Measurements from ENCODE around the gene EDEM1.

Gene EDEM1

DNA sequence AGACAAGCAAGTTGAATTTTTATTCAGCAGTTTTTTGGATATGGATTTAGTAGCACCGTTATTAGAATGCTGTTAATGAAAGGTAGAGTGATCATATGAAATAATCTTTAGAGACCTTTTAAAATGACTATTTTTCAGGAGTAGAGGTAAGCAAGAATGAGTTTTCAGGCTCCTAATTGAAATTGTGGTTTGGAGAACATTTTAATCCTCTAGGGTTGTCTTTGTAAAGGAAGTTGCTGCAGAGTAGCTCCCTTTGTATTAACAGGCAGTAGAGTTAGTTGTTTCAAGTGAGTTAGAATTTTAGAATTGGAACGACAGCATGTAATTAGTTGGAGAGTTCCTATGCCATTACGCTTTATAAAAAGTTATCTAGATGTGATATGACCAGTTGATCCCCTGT, 27.2 kb upstream of the EDEM1 start:
- H3K4me1 ChIP-seq (ENCODE audit: insufficient read depth, low read length, poor library complexity, severe bottlenecking): peaks cover 17% of the 10 kb centered on the region

DNA sequence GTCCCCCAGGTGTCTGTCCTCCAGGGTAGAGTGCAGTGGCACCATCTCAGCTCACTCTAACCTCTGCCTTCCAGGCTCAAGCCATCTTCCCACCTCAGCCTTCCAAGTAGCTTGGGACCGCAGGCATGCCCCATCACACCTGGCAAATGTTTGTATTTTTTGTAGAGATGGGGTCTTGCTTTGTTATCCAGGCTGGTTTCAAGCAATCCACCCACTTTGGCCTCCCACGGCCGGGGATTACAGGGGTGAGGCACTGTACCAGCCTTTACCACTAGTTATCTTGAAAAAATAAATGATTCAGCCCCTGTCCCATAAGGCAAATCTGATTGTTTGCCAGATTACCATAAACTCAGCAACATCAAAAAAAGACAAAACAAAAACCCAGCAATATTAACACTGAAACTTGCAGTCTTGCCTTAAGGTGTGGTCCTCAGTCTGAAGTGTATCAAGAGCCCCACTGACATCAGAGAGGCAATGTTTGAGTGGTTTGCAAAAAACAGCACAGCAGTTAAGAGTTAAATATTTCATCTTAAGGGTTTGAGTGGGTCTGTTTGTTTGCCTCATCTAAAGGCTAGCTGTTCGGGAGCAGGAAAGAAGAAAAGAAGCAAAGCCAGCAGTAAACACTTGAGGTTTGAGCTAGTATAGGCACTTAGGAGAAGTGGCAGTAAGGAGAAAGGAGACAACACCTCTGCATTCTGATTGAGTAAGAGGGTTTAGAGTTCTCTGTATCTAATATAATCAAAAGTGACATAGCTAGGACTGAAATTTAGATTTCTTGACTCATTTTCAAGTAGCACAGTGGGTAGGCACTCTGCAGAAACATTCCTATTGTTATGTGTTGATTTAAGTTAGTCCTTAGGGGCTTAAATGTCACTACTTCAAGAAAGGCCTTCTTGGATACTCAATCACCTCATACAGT, 26.3 kb upstream of the EDEM1 start:
- peaks cover 96% of the 10 kb centered on the region for H3K79me2 ChIP-seq (ENCODE audit: insufficient read depth, low read length)
- H4K20me1 ChIP-seq (ENCODE audit: insufficient read depth, low read length, poor library complexity, severe bottlenecking): peaks cover 27% of the 10 kb centered on the region
- H3K27me3 ChIP-seq (ENCODE audit: insufficient read depth, low read length, poor library complexity, severe bottlenecking): no peaks in the 10 kb centered on the region
- no peaks in the 10 kb centered on the region for H3F3A ChIP-seq (ENCODE audit: low read depth)
- no peaks in the 10 kb centered on the region for H3K9me2 ChIP-seq (replicated peaks; ENCODE audit: low read depth, low read length)
- peaks cover 17% of the 10 kb centered on the region for H3K4me1 ChIP-seq (ENCODE audit: insufficient read depth, low read length, poor library complexity, severe bottlenecking)
- 0 out of 2 replicates have a peak, but pooled peaks cover 2% of the 10 kb centered on the region for H3K36me3 ChIP-seq (ENCODE audit: insufficient read depth, low read length)
- no peak overlapping the region for H2AFZ ChIP-seq (ENCODE audit: low read length)
- TF ChIP-seq EZH2phosphoT487 (IDR thresholded peaks at IDR 0.05; ENCODE audit: borderline replicate concordance) (no peak), CTCF (conservative IDR thresholded peaks at IDR 0.05; ENCODE audit: low read length) (no peak)
- no peak overlapping the region for H3K4me2 ChIP-seq (ENCODE audit: low read depth, low read length, poor library complexity, severe bottlenecking)
- H3K9ac ChIP-seq (ENCODE audit: low read depth, low read length, poor library complexity, severe bottlenecking): no peak overlapping the region
- no peak overlapping the region for H3K4me3 ChIP-seq (ENCODE audit: low read length, poor library complexity, severe bottlenecking)
- H3K9me3 ChIP-seq (ENCODE audit: insufficient read depth, low read depth, low read length): no peaks in the 10 kb centered on the region

More for the DNA sequence above, 27.2 kb upstream of the EDEM1 start:
- H3K36me3 ChIP-seq (ENCODE audit: insufficient read depth, low read length): 0 out of 2 replicates have a peak, but pooled peaks cover 2% of the 10 kb centered on the region
- no peak overlapping the region for H3K4me3 ChIP-seq (ENCODE audit: low read length, poor library complexity, severe bottlenecking)
- H4K20me1 ChIP-seq (ENCODE audit: insufficient read depth, low read length, poor library complexity, severe bottlenecking): peaks cover 27% of the 10 kb centered on the region
- H3K9me3 ChIP-seq (ENCODE audit: insufficient read depth, low read depth, low read length): no peaks in the 10 kb centered on the region
- no peaks in the 10 kb centered on the region for H3K27me3 ChIP-seq (ENCODE audit: insufficient read depth, low read length, poor library complexity, severe bottlenecking)
- TF ChIP-seq EZH2phosphoT487 (IDR thresholded peaks at IDR 0.05; ENCODE audit: borderline replicate concordance) (no peak), CTCF (conservative IDR thresholded peaks at IDR 0.05; ENCODE audit: low read length) (no peak)
- H3F3A ChIP-seq (ENCODE audit: low read depth): no peaks in the 10 kb centered on the region
- H3K9me2 ChIP-seq (replicated peaks; ENCODE audit: low read depth, low read length): no peaks in the 10 kb centered on the region
- H3K79me2 ChIP-seq (ENCODE audit: insufficient read depth, low read length): peaks cover 96% of the 10 kb centered on the region
- no peak overlapping the region for H3K9ac ChIP-seq (ENCODE audit: low read depth, low read length, poor library complexity, severe bottlenecking)
- peak overlapping the region; percentile 2 for H3K4me2 ChIP-seq (ENCODE audit: low read depth, low read length, poor library complexity, severe bottlenecking)
- H2AFZ ChIP-seq (ENCODE audit: low read length): no peak overlapping the region

- TF ChIP-seq EZH2phosphoT487 (IDR thresholded peaks at IDR 0.05; ENCODE audit: borderline replicate concordance) (no peak), CTCF (conservative IDR thresholded peaks at IDR 0.05; ENCODE audit: low read length) (no peak)
- no peak overlapping the region for H3K4me3 ChIP-seq (ENCODE audit: low read length, poor library complexity, severe bottlenecking)
- H3F3A ChIP-seq (ENCODE audit: low read depth): no peaks in the 10 kb centered on the region
- no peak overlapping the region for H2AFZ ChIP-seq (ENCODE audit: low read length)
- H4K20me1 ChIP-seq (ENCODE audit: insufficient read depth, low read length, poor library complexity, severe bottlenecking): peaks cover 23% of the 10 kb centered on the region
- no peak overlapping the region for H3K4me2 ChIP-seq (ENCODE audit: low read depth, low read length, poor library complexity, severe bottlenecking)
- peaks cover 17% of the 10 kb centered on the region for H3K4me1 ChIP-seq (ENCODE audit: insufficient read depth, low read length, poor library complexity, severe bottlenecking)
- H3K27me3 ChIP-seq (ENCODE audit: insufficient read depth, low read length, poor library complexity, severe bottlenecking): no peaks in the 10 kb centered on the region
- no peaks in the 10 kb centered on the region for H3K9me2 ChIP-seq (replicated peaks; ENCODE audit: low read depth, low read length)
- H3K9ac ChIP-seq (ENCODE audit: low read depth, low read length, poor library complexity, severe bottlenecking): no peak overlapping the region
- no peaks in the 10 kb centered on the region for H3K36me3 ChIP-seq (ENCODE audit: insufficient read depth, low read length)
- peaks cover 96% of the 10 kb centered on the region for H3K79me2 ChIP-seq (ENCODE audit: insufficient read depth, low read length)
- no peaks in the 10 kb centered on the region for H3K9me3 ChIP-seq (ENCODE audit: insufficient read depth, low read depth, low read length)
These were observed 25.4 kb upstream of the EDEM1 start for GRCh38 chr3:5162102-5162501.
